ENCODE measurements around the gene ENC1. TPM values are rescaled to one million over a fixed set of nuclear protein-coding genes. Genes with fewer than 3 reads are reported as not detected.

ENC1 gene
- total RNA-seq, 1 donor from 2014 or later = 363 TPM

DNA sequence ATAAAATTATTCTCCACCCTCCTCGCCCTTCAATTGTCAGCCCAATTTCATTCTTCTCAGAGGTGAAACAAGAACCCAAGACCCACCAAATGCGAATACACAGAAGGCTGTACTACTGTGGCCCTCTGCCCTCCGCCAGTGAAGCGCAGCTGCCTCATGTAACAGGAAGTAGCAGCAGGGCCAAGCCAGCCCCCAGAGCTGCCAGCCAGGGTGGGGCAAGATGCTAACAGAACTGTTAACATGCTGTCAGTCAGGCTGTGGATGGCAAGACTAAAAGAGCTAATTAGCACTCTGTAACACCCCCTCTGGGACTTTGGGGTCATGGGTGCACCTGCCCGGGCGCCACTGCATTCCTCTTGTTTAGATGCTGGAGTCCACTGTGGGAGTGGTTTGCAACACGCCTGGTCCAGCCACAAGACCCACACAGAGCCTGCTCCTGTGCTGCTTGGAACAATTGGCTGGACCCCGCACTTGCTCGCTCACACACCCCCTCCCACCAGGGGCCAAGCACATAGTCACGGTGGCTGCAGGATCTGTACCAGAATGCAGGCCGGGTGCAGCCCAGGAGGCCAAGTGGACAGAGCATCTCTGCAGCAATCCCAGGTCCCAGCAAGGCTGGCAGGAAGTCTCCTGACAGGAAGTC, 30.0 kb upstream of the ENC1 start:
- Histone ChIP-seq H3K4me1 (ENCODE audit: insufficient read depth, low read length) (peaks cover 4% of the 10 kb centered on the region), H3K9ac (ENCODE audit: low read length) (no peak overlapping the region), H3K36me3 (ENCODE audit: insufficient read depth, low read length) (no peaks in the 10 kb centered on the region), H3K9me3 (ENCODE audit: insufficient read depth, low read depth, low read length) (no peaks in the 10 kb centered on the region), H3K27ac (ENCODE audit: low read depth, low read length) (no peak overlapping the region), H2AFZ (ENCODE audit: low read depth, low read length) (no peak overlapping the region), H3K27me3 (ENCODE audit: insufficient read depth, low read length) (no peaks in the 10 kb centered on the region), H4K20me1 (ENCODE audit: insufficient read depth, low read length) (no peaks in the 10 kb centered on the region), H3K4me3 (ENCODE audit: insufficient read depth, low read depth, low read length) (no peak overlapping the region), H3K4me2 (ENCODE audit: low read length) (no peak overlapping the region), H3K79me2 (ENCODE audit: insufficient read depth, low read length) (no peaks in the 10 kb centered on the region)
- no peak for FAIRE-seq
- Mint-ChIP-seq H3K4me3 (ENCODE audit: unreplicated experiment) (no peak overlapping the region), H3K36me3 (ENCODE audit: low read depth, unreplicated experiment) (no peaks in the 10 kb centered on the region), H3K27ac (ENCODE audit: unreplicated experiment) (no peak overlapping the region), H3K27me3 (ENCODE audit: low read depth, unreplicated experiment) (peaks cover 11% of the 10 kb centered on the region), H3K9me3 (ENCODE audit: unreplicated experiment) (no peaks in the 10 kb centered on the region), H3K4me1 (ENCODE audit: low read depth, unreplicated experiment) (peaks cover 8% of the 10 kb centered on the region)
- no peak for DNase-seq (ENCODE audit: low read depth)
- no peak for TF ChIP-seq EZH2 (IDR thresholded peaks at IDR 0.05; ENCODE audit: insufficient read depth, low read length)
- TF ChIP-seq, protein P1, sequence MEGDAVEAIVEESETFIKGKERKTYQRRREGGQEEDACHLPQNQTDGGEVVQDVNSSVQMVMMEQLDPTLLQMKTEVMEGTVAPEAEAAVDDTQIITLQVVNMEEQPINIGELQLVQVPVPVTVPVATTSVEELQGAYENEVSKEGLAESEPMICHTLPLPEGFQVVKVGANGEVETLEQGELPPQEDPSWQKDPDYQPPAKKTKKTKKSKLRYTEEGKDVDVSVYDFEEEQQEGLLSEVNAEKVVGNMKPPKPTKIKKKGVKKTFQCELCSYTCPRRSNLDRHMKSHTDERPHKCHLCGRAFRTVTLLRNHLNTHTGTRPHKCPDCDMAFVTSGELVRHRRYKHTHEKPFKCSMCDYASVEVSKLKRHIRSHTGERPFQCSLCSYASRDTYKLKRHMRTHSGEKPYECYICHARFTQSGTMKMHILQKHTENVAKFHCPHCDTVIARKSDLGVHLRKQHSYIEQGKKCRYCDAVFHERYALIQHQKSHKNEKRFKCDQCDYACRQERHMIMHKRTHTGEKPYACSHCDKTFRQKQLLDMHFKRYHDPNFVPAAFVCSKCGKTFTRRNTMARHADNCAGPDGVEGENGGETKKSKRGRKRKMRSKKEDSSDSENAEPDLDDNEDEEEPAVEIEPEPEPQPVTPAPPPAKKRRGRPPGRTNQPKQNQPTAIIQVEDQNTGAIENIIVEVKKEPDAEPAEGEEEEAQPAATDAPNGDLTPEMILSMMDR (IDR thresholded peaks at IDR 0.05; ENCODE audit: insufficient read depth, low read depth, low read length) = no peak

DNA sequence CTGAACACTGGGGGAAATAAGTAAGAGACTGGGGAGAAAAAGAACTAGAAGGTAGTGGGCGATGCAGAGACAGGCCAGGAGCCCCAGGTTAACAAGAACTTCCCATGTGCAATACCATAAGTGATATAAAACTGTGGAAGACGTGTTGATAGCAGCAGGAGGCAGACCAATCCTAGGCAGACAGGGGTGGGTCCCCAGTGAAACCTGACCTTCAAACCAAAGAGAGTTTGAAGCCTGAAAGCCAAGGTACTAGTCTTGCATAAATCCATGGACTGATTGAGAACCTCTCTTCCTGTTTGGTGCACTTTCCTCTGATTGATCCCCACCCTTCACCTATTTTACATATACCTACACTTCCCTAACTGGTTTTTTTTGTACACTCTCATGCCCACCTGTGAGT, 29.3 kb upstream of the ENC1 start:
- Mint-ChIP-seq H3K4me1 (ENCODE audit: low read depth, unreplicated experiment) (peaks cover 8% of the 10 kb centered on the region), H3K27ac (ENCODE audit: unreplicated experiment) (no peak overlapping the region), H3K9me3 (ENCODE audit: unreplicated experiment) (no peaks in the 10 kb centered on the region), H3K4me3 (ENCODE audit: unreplicated experiment) (no peak overlapping the region), H3K27me3 (ENCODE audit: low read depth, unreplicated experiment) (peaks cover 11% of the 10 kb centered on the region), H3K36me3 (ENCODE audit: low read depth, unreplicated experiment) (no peaks in the 10 kb centered on the region)
- no peak overlapping the region for H3K9ac ChIP-seq (ENCODE audit: low read length)
- H3K27me3 ChIP-seq (ENCODE audit: insufficient read depth, low read length) = no peaks in the 10 kb centered on the region
- DNase-seq (ENCODE audit: low read depth) = no peak
- no peak overlapping the region for H3K4me2 ChIP-seq (ENCODE audit: low read length)
- H2AFZ ChIP-seq (ENCODE audit: low read depth, low read length) = no peak overlapping the region
- H3K36me3 ChIP-seq (ENCODE audit: insufficient read depth, low read length) = no peaks in the 10 kb centered on the region
- peaks cover 4% of the 10 kb centered on the region for H3K4me1 ChIP-seq (ENCODE audit: insufficient read depth, low read length)
- H3K9me3 ChIP-seq (ENCODE audit: insufficient read depth, low read depth, low read length) = no peaks in the 10 kb centered on the region
- no peak for FAIRE-seq
- TF ChIP-seq EZH2 (IDR thresholded peaks at IDR 0.05; ENCODE audit: insufficient read depth, low read length) = no peak
- TF ChIP-seq, protein P1 (IDR thresholded peaks at IDR 0.05; ENCODE audit: insufficient read depth, low read depth, low read length) = no peak
- no peak overlapping the region for H3K4me3 ChIP-seq (ENCODE audit: insufficient read depth, low read depth, low read length)
- no peaks in the 10 kb centered on the region for H3K79me2 ChIP-seq (ENCODE audit: insufficient read depth, low read length)
- H3K27ac ChIP-seq (ENCODE audit: low read depth, low read length) = no peak overlapping the region
- no peaks in the 10 kb centered on the region for H4K20me1 ChIP-seq (ENCODE audit: insufficient read depth, low read length)

DNA sequence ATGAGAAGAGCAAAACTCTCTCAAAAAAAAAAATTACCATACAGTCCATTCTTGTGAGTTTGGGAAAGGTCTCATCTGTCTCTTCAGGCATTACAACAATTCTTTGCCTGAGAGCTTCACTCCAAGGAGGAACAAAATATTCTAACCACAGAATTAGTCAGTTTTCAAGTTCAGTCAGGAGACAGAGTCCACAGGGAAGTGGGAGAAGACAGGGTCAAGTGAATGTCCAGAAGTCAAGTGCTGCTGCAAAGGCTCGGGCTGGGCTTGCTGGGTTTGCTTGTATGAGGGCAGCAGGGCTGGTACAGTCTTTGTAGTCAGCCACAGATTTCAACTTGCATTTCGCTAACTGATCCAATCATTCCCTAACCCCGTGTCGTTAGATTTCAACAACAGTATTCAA, 26.9 kb upstream of the ENC1 start:
- no peak overlapping the region for H3K4me2 ChIP-seq (ENCODE audit: low read length)
- Mint-ChIP-seq H3K36me3 (ENCODE audit: low read depth, unreplicated experiment) (no peaks in the 10 kb centered on the region), H3K4me3 (ENCODE audit: unreplicated experiment) (no peak overlapping the region), H3K27ac (ENCODE audit: unreplicated experiment) (peak overlapping the region; percentile 63), H3K4me1 (ENCODE audit: low read depth, unreplicated experiment) (peaks cover 13% of the 10 kb centered on the region), H3K27me3 (ENCODE audit: low read depth, unreplicated experiment) (peaks cover 8% of the 10 kb centered on the region), H3K9me3 (ENCODE audit: unreplicated experiment) (no peaks in the 10 kb centered on the region)
- H3K79me2 ChIP-seq (ENCODE audit: insufficient read depth, low read length) = no peaks in the 10 kb centered on the region
- DNase-seq (ENCODE audit: low read depth) (peak; percentile 75), FAIRE-seq (no peak)
- H3K4me1 ChIP-seq (ENCODE audit: insufficient read depth, low read length) = peaks cover 4% of the 10 kb centered on the region
- no peak overlapping the region for H2AFZ ChIP-seq (ENCODE audit: low read depth, low read length)
- no peak overlapping the region for H3K4me3 ChIP-seq (ENCODE audit: insufficient read depth, low read depth, low read length)
- H3K36me3 ChIP-seq (ENCODE audit: insufficient read depth, low read length) = no peaks in the 10 kb centered on the region
- no peak overlapping the region for H3K27ac ChIP-seq (ENCODE audit: low read depth, low read length)
- TF ChIP-seq, protein P1 (IDR thresholded peaks at IDR 0.05; ENCODE audit: insufficient read depth, low read depth, low read length) = no peak
- TF ChIP-seq EZH2 (IDR thresholded peaks at IDR 0.05; ENCODE audit: insufficient read depth, low read length) = no peak
- H4K20me1 ChIP-seq (ENCODE audit: insufficient read depth, low read length) = no peaks in the 10 kb centered on the region
- H3K9ac ChIP-seq (ENCODE audit: low read length) = no peak overlapping the region
- no peaks in the 10 kb centered on the region for H3K9me3 ChIP-seq (ENCODE audit: insufficient read depth, low read depth, low read length)
- no peaks in the 10 kb centered on the region for H3K27me3 ChIP-seq (ENCODE audit: insufficient read depth, low read length)
